K562 (cell line): ENCODE results near the gene SLC9C2. TPM values are rescaled to one million over a fixed set of nuclear protein-coding genes. Genes with fewer than 3 reads are reported as not detected.

Experiments
- CREB3 ChIP-seq: fragments of 450-650 bp; conservative IDR thresholded peaks from 2 replicates; pipeline ENCODE4 v1.6.1; 2016; ENCODE audit warnings: missing genetic modification characterization, low read depth, mild to moderate bottlenecking, missing compliant biosample characterization, moderate library complexity
- CREB5 ChIP-seq: fragments of 250-450 bp; sonication (Bioruptor Pico); IDR thresholded peaks from 2 replicates; pipeline ENCODE4 v1.5.0; 2020; ENCODE audit warnings: mild to moderate bottlenecking
- FOXA1 ChIP-seq: fragments of 450-650 bp; IDR thresholded peaks from 2 replicates; pipeline ENCODE4 v1.6.1; 2016; ENCODE audit warnings: mild to moderate bottlenecking, borderline replicate concordance
- MGA ChIP-seq: fragments of 450-650 bp; IDR thresholded peaks from 2 replicates; pipeline ENCODE4 v1.6.1; 2016; ENCODE audit warnings: mild to moderate bottlenecking, moderate library complexity
- ZKSCAN8 ChIP-seq: fragments of 200-800 bp; sonication (Bioruptor generic); IDR thresholded peaks from 2 replicates; pipeline ENCODE4 v1.6.1; 2016; ENCODE audit warnings: missing genetic modification characterization, missing compliant biosample characterization
- polyA plus RNA-seq, 8 experiments: library from polyadenylated mRNA; depleted of rRNA in 4 of 8; stranded (reverse) in 5 of 8; unstranded in 3 of 8; fragments of >200 nt; fragmentation: Nextera tagmentation in 2 of 8; fragmentation: Illumina TruSeq in 1 of 8; extraction: Ambion mirVana in 2 of 8; extraction: Trizol in 1 of 8; gene quantifications; 2 replicates each; pipeline versions ENCODE4 v1.2.1 to v1.2.3, GENCODE V29; 2011 to 2014; ENCODE audit warnings: inconsistent platforms in 1 of 8, missing spikeins in 1 of 8
- total RNA-seq, 7 experiments: library from RNA; depleted of rRNA in 6 of 7; stranded (reverse); fragments of >200 nt in 6 of 7; fragmentation: Illumina TruSeq in 2 of 7; extraction: Trizol in 2 of 7; gene quantifications; 2 replicates each; pipeline versions ENCODE4 v1.2.1 to v1.2.3, GENCODE V29; 2011 to 2021; ENCODE audit warnings: low replicate concordance in 1 of 7

SLC9C2 gene
- total and polyA plus RNA-seq, 9 of the 15 experiments (the other 6 are each of a cell fraction or from before 2014, with no cell fraction given), result 0.11 to 0.22 (median 0.15) TPM; not detected in 5

GRCh38 chr1:173509797-173510196 is 93.1 kb downstream of the SLC9C2 start (continued):
- TF ChIP-seq MGA (no peak), CREB3 (tag) (no peak), ZKSCAN8 (no peak), CREB5 (CRISPR knock-in tag) (no peak), FOXA1 (no peak)
